IPS-20b (cell line): Measurements from ENCODE around the gene PACRG.

ENCODE experiments used
- H3K27ac ChIP-seq: one replicate; pipeline ENCODE4 v1.5.1; 2013; ENCODE audit warnings: low read length
- H3K27me3 ChIP-seq: 2 replicates; pipeline ENCODE4 v1.6.1; 2013; ENCODE audit warnings: mild to moderate bottlenecking, low read length, inconsistent platforms; ENCODE audit not compliant: insufficient read depth
- H3K36me3 ChIP-seq: 2 replicates; pipeline ENCODE4 v1.6.1; 2013; ENCODE audit warnings: low read depth, mild to moderate bottlenecking, inconsistent platforms, low read length, moderate library complexity; ENCODE audit not compliant: insufficient read depth
- H3K4me1 ChIP-seq: 2 replicates; pipeline ENCODE4 v1.6.1; 2013; ENCODE audit warnings: mild to moderate bottlenecking, control low read depth, inconsistent platforms, low read length, moderate library complexity; ENCODE audit not compliant: insufficient read depth
- H3K4me3 ChIP-seq: 2 replicates; pipeline ENCODE4 v1.5.1; 2013; ENCODE audit warnings: mild to moderate bottlenecking, low read length, inconsistent platforms
- H3K9ac ChIP-seq: 2 replicates; pipeline ENCODE4 v1.6.1; 2013; ENCODE audit warnings: low read depth, mild to moderate bottlenecking, inconsistent platforms, low read length, moderate library complexity
- H3K9me3 ChIP-seq: 2 replicates; pipeline ENCODE4 v1.6.1; 2013; ENCODE audit warnings: mild to moderate bottlenecking, low read depth, low read length, inconsistent platforms; ENCODE audit not compliant: insufficient read depth

PACRG gene

DNA sequence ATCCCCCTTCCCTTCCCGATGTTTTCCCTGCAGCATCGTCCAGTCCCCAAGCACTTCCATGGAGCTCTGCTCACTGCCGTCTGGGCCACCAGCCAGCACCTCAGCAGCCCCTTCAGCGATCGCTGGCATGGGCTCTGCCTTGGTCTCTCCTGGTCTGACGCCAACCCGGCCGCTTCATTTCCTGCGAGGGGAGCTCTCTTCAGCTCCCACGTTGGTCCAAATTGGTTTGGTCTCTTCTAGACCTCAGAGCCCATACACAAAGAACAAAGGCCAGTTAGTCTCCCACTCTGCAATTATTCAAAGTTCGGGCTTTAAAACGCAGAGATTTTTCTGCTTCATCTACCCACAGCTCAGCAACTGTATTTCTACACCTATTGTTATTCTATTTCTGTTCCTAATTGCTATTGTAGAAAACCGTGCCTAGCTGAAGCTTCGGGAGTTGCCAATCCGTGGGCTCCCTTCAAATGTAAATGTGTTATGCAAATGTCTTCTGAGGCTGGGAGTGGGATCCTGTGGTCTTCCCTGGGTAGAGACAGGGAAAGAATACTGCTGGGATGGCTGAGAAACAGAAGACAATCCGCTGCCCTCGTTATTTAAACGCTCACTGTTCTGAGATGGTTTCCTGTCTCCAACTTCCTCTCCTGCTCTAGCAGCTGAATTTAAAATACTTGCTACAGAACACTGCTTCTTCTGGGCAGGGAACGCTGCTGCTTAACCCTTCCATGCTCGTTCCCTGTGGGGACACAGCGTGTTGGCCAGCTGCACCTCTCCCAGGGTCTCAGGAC, 532.5 kb downstream of the PACRG start:
- Histone ChIP-seq H3K27me3 (peaks cover 26% of the 10 kb centered on the region), H3K27ac (no peak overlapping the region), H3K4me1 (peaks cover 34% of the 10 kb centered on the region; the same call in 1 of the 2 replicates), H3K4me3 (peak overlapping the region; percentile 57), H3K9me3 (no peaks in the 10 kb centered on the region), H3K36me3 (no peaks in the 10 kb centered on the region), H3K9ac (peak overlapping the region; percentile 26; the same call in 1 of the 2 replicates)

DNA sequence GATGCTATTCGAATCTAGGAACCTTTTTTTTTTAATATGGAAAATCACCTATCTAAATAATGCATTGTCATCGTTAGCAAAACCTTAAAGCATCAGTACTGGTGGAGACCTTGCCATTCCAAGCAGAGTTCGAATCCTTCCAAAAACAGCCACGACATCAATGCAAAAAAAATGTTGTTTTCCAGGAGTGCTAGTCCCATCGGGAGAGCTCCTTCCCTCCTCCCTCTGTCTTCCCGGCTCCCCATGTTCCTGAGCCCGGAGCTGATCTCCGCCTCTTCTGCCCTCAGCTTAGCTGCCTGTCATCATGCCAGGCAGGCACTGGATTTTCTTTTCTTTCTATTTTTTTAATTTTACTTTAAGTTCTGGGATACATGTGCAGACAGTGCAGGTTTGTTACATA, 533.1 kb downstream of the PACRG start:
- peaks cover 26% of the 10 kb centered on the region for H3K27me3 ChIP-seq
- peak overlapping the region; percentile 57 for H3K4me3 ChIP-seq
- H3K9me3 ChIP-seq = no peaks in the 10 kb centered on the region
- H3K36me3 ChIP-seq = no peaks in the 10 kb centered on the region
- no peak overlapping the region for H3K27ac ChIP-seq
- peak overlapping the region; percentile 14; the same call in 1 of the 2 replicates for H3K9ac ChIP-seq
- H3K4me1 ChIP-seq = peaks cover 34% of the 10 kb centered on the region; the same call in 1 of the 2 replicates

GRCh38 chr6:163261361-163261760, 533.6 kb downstream of the PACRG start:
- H3K36me3 ChIP-seq = no peaks in the 10 kb centered on the region
- H3K9me3 ChIP-seq = no peaks in the 10 kb centered on the region
- H3K4me1 ChIP-seq = peaks cover 34% of the 10 kb centered on the region; the same call in 1 of the 2 replicates
- peak overlapping the region; percentile 14; the same call in 1 of the 2 replicates for H3K9ac ChIP-seq
- peak overlapping the region; percentile 57 for H3K4me3 ChIP-seq
- peaks cover 26% of the 10 kb centered on the region for H3K27me3 ChIP-seq
- no peak overlapping the region for H3K27ac ChIP-seq

GRCh38 chr6:163262080-163262479, 534.3 kb downstream of the PACRG start:
- Histone ChIP-seq H3K27ac (no peak overlapping the region), H3K4me3 (no peak overlapping the region), H3K36me3 (no peaks in the 10 kb centered on the region), H3K27me3 (peaks cover 26% of the 10 kb centered on the region), H3K9ac (no peak overlapping the region), H3K4me1 (peaks cover 34% of the 10 kb centered on the region; the same call in 1 of the 2 replicates), H3K9me3 (no peaks in the 10 kb centered on the region)

DNA sequence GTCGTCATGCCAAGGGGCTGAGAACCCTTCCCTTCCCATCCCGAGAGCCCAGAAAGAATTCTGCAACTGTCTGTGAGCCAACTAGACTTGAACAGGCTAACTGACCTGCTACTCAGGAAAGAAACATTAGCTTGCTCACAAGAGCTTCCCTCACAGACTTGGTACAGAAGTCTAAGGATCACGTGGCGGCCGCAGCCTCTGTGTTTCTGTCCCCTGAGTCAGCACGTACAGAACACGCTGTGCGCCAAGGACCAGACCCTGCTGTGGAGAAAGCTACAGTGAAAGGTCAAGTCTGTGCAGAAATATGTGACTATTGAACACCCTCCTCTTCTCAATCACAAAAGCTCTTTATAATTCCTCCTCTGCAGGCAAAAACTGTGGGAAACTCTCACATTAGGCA, 535.4 kb downstream of the PACRG start:
- peaks cover 25% of the 10 kb centered on the region for H3K27me3 ChIP-seq
- H3K9me3 ChIP-seq = no peaks in the 10 kb centered on the region
- no peak overlapping the region for H3K4me3 ChIP-seq
- H3K36me3 ChIP-seq = no peaks in the 10 kb centered on the region
- no peak overlapping the region for H3K27ac ChIP-seq
- no peak overlapping the region for H3K9ac ChIP-seq
- peaks cover 34% of the 10 kb centered on the region; the same call in 1 of the 2 replicates for H3K4me1 ChIP-seq

DNA sequence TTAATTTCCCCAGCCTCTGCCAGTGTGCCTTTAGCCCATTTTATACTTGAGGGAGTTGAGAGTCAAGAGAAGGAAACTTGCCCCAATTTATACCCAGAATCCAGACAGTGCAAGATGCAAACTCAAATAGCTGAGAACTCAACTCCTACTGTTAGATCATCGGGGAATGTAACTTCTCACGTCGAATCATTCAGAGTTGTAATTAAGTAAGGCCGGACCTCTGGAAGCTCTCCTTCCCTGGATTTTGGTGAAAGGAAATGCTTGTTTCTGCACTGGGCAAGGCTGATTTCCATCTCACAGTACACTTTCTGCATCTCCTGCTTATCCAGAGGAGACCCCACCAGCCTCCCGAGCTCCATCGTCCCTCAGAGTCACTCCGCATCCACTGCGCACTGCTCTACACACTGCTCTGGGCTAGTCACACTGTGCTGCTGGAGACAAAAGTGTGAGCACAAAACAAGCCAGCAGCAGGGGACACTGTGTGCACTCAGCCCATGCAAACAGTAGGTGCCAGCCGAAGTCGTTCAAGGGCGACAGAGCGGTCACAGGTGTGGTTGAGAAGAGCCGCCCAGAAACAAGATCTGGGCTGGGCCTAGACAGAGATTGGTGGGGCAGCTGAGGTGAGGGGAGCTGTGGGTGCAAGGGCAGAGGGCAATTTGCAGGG, 536.4 kb downstream of the PACRG start:
- Histone ChIP-seq H3K9ac (no peak overlapping the region), H3K9me3 (no peaks in the 10 kb centered on the region), H3K4me3 (no peak overlapping the region), H3K36me3 (no peaks in the 10 kb centered on the region), H3K4me1 (peaks cover 34% of the 10 kb centered on the region; the same call in 1 of the 2 replicates), H3K27ac (no peak overlapping the region), H3K27me3 (peaks cover 15% of the 10 kb centered on the region)

GRCh38 chr6:163264662-163265035, 536.9 kb downstream of the PACRG start:
- peaks cover 10% of the 10 kb centered on the region for H3K27me3 ChIP-seq
- no peaks in the 10 kb centered on the region for H3K9me3 ChIP-seq
- no peak overlapping the region for H3K27ac ChIP-seq
- peaks cover 30% of the 10 kb centered on the region; the same call in 1 of the 2 replicates for H3K4me1 ChIP-seq
- H3K4me3 ChIP-seq = no peak overlapping the region
- no peak overlapping the region for H3K9ac ChIP-seq
- no peaks in the 10 kb centered on the region for H3K36me3 ChIP-seq

GRCh38 chr6:163281634-163282033, 553.9 kb downstream of the PACRG start:
- H3K27ac ChIP-seq = no peak overlapping the region
- no peaks in the 10 kb centered on the region for H3K27me3 ChIP-seq
- no peak overlapping the region for H3K9ac ChIP-seq
- H3K36me3 ChIP-seq = no peaks in the 10 kb centered on the region
- H3K4me3 ChIP-seq = no peak overlapping the region
- H3K4me1 ChIP-seq = no peaks in the 10 kb centered on the region
- H3K9me3 ChIP-seq = no peaks in the 10 kb centered on the region

GRCh38 chr6:163282672-163283071, 554.9 kb downstream of the PACRG start:
- Histone ChIP-seq H3K4me3 (no peak overlapping the region), H3K9ac (no peak overlapping the region), H3K4me1 (no peaks in the 10 kb centered on the region), H3K36me3 (no peaks in the 10 kb centered on the region), H3K27me3 (no peaks in the 10 kb centered on the region), H3K9me3 (no peaks in the 10 kb centered on the region), H3K27ac (no peak overlapping the region)

- Histone ChIP-seq H3K9me3 (no peaks in the 10 kb centered on the region), H3K4me3 (no peak overlapping the region), H3K36me3 (no peaks in the 10 kb centered on the region), H3K9ac (no peak overlapping the region), H3K27me3 (no peaks in the 10 kb centered on the region), H3K27ac (no peak overlapping the region), H3K4me1 (no peaks in the 10 kb centered on the region)
Observed at GRCh38 chr6:163284151-163284550, 556.4 kb downstream of the PACRG start.

GRCh38 chr6:163285691-163286090, 557.9 kb downstream of the PACRG start:
- H3K27ac ChIP-seq = no peak overlapping the region
- H3K4me3 ChIP-seq = no peak overlapping the region
- H3K27me3 ChIP-seq = no peaks in the 10 kb centered on the region
- no peaks in the 10 kb centered on the region for H3K9me3 ChIP-seq
- peaks cover 2% of the 10 kb centered on the region; the same call in 1 of the 2 replicates for H3K4me1 ChIP-seq
- H3K9ac ChIP-seq = no peak overlapping the region
- H3K36me3 ChIP-seq = no peaks in the 10 kb centered on the region

- H3K36me3 ChIP-seq = no peaks in the 10 kb centered on the region
- H3K9me3 ChIP-seq = no peaks in the 10 kb centered on the region
- no peaks in the 10 kb centered on the region for H3K27me3 ChIP-seq
Observed at GRCh38 chr6:163287626-163288025, 559.9 kb downstream of the PACRG start.

More at GRCh38 chr6:163287626-163288025, 559.9 kb downstream of the PACRG start:
- no peak overlapping the region for H3K27ac ChIP-seq
- H3K4me3 ChIP-seq = no peak overlapping the region
- H3K9ac ChIP-seq = no peak overlapping the region
- H3K4me1 ChIP-seq = peaks cover 2% of the 10 kb centered on the region; the same call in 1 of the 2 replicates
